ENCODE results near the gene KCP. TPM values are rescaled to one million over a fixed set of nuclear protein-coding genes. Genes with fewer than 3 reads are reported as not detected.

KCP gene
- total and polyA plus RNA-seq, 3 experiments from 2014 or later, result 0.84 to 1.1 TPM; not detected in 1

DNA sequence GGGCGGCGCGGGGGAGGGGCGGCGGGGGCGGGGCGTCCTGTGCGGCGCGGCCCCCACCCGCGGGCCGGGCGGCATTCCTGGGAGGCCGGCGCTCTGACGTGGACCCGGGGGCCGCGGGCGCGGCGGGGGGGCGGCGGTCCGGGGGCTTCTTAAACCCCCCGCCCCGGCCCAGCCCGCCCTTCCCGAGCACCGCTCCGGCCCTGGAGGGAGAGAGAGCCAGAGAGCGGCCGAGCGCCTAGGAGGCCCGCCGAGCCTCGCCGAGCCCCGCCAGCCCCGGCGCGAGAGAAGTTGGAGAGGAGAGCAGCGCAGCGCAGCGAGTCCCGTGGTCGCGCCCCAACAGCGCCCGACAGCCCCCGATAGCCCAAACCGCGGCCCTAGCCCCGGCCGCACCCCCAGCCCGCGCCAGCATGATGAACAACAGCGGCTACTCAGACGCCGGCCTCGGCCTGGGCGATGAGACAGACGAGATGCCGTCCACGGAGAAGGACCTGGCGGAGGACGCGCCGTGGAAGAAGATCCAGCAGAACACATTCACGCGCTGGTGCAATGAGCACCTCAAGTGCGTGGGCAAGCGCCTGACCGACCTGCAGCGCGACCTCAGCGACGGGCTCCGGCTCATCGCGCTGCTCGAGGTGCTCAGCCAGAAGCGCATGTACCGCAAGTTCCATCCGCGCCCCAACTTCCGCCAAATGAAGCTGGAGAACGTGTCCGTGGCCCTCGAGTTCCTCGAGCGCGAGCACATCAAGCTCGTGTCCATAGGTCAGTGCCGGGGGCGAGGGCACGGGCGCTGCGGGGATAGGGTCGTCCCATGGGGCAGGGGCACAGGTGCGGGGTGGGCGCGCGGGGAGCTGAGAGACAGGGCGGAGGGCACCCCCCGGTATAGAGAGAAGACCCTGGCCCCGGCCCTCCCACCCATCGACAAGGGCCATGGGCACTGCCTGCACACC lies 80.0 kb downstream of the KCP start, which contains the start of gene FLNC:
FLNC (plus strand) TSS at position 176 of the 947 bp plus-strand sequence; CDS start at position 408, 232 bp downstream.
- CTCF ChIA-PET, result no interaction called here

GRCh38 chr7:128829391-128830166 lies 80.9 kb downstream of the KCP start:
- H3K4me1 ChIP-seq (ENCODE audit: insufficient read depth, low read length), result peaks cover 7% of the 10 kb centered on the region
- H3K27me3 ChIP-seq (ENCODE audit: insufficient read depth, low read length, poor library complexity, severe bottlenecking), result peaks cover 15% of the 10 kb centered on the region
- H3K4me3 ChIP-seq (ENCODE audit: low read length), result no peak overlapping the region
- ChIA-PET CTCF (no interaction called here), POLR2A (no interaction called here)
- Mint-ChIP-seq H3K4me3 (peak overlapping the region in 5 of 7 donors; percentile 48 to 70 (median 61)), H3K27ac (no peak overlapping the region), H3K4me1 (peaks cover 6 to 21% (median 12%) of the 10 kb centered on the region in 3 donors), H3K27me3 (peaks cover 34 to 45% of the 10 kb centered on the region in 2 donors), H3K36me3 (no peaks in the 10 kb centered on the region), H3K9me3 (no peaks in the 10 kb centered on the region)
- no peak for DNase-seq
- no peak overlapping the region for H3K27ac ChIP-seq (ENCODE audit: low read depth, low read length)
- H3K9me3 ChIP-seq (ENCODE audit: low read length), result no peaks in the 10 kb centered on the region
- H3K36me3 ChIP-seq (ENCODE audit: insufficient read depth, low read length), result no peaks in the 10 kb centered on the region

More for the DNA sequence above, 80.0 kb downstream of the KCP start, which contains the start of gene FLNC:
- Mint-ChIP-seq H3K9me3 (no peaks in the 10 kb centered on the region), H3K4me1 (peaks cover 6 to 21% (median 12%) of the 10 kb centered on the region in 3 donors), H3K4me3 (peak within 1 kb of the TSS; percentile 38 to 87 (median 74)), H3K27me3 (peaks cover 31 to 45% of the 10 kb centered on the region in 2 donors), H3K36me3 (no peaks in the 10 kb centered on the region), H3K27ac (peak within 1 kb of the TSS in 2 of 8 donors; percentile 29 to 43)
- peak in 2 of 5 donors; percentile 9 to 28 for DNase-seq
- H3K27ac ChIP-seq (ENCODE audit: low read depth, low read length), result peak within 1 kb of the TSS; percentile 74
- H3K4me3 ChIP-seq (ENCODE audit: low read length), result peak within 1 kb of the TSS; percentile 47
- peaks cover 7% of the 10 kb centered on the region for H3K4me1 ChIP-seq (ENCODE audit: insufficient read depth, low read length)
- H3K27me3 ChIP-seq (ENCODE audit: insufficient read depth, low read length, poor library complexity, severe bottlenecking), result peaks cover 15% of the 10 kb centered on the region
- H3K9me3 ChIP-seq (ENCODE audit: low read length), result no peaks in the 10 kb centered on the region
- POLR2A ChIA-PET, result interaction anchor here (0.8 kb wide), 1 partner anchor 39 kb away, joined by 4 read pairs; no protein-coding TSS in a partner anchor
- H3K36me3 ChIP-seq (ENCODE audit: insufficient read depth, low read length), result no peaks in the 10 kb centered on the region

GRCh38 chr7:128827971-128828711 lies 82.4 kb downstream of the KCP start:
- no peaks in the 10 kb centered on the region for H3K9me3 Mint-ChIP-seq
- no peaks in the 10 kb centered on the region for H3K36me3 Mint-ChIP-seq
- no peak overlapping the region for H3K27ac Mint-ChIP-seq
- peaks cover 6 to 21% (median 12%) of the 10 kb centered on the region in 3 donors for H3K4me1 Mint-ChIP-seq
- H3K27me3 Mint-ChIP-seq, result peaks cover 34 to 45% of the 10 kb centered on the region in 2 donors
- ChIA-PET POLR2A (no interaction called here), CTCF (no interaction called here)
- peak overlapping the region in 2 of 7 donors; percentile 45 to 69 for H3K4me3 Mint-ChIP-seq
- peaks cover 15% of the 10 kb centered on the region for H3K27me3 ChIP-seq (ENCODE audit: insufficient read depth, low read length, poor library complexity, severe bottlenecking)
- H3K9me3 ChIP-seq (ENCODE audit: low read length), result no peaks in the 10 kb centered on the region
- H3K27ac ChIP-seq (ENCODE audit: low read depth, low read length), result peak overlapping the region; percentile 24
- no peak for DNase-seq
- H3K4me1 ChIP-seq (ENCODE audit: insufficient read depth, low read length), result peaks cover 7% of the 10 kb centered on the region
- H3K4me3 ChIP-seq (ENCODE audit: low read length), result no peak overlapping the region
- no peaks in the 10 kb centered on the region for H3K36me3 ChIP-seq (ENCODE audit: insufficient read depth, low read length)

- Histone ChIP-seq H3K9me3 (ENCODE audit: low read length) (no peaks in the 10 kb centered on the region), H3K27me3 (ENCODE audit: insufficient read depth, low read length, poor library complexity, severe bottlenecking) (peaks cover 15% of the 10 kb centered on the region), H3K4me3 (ENCODE audit: low read length) (no peak overlapping the region), H3K27ac (ENCODE audit: low read depth, low read length) (no peak overlapping the region), H3K4me1 (ENCODE audit: insufficient read depth, low read length) (peaks cover 7% of the 10 kb centered on the region), H3K36me3 (ENCODE audit: insufficient read depth, low read length) (no peaks in the 10 kb centered on the region)
- CTCF ChIA-PET, result no interaction called here
- POLR2A ChIA-PET, result no interaction called here
- peaks cover 34 to 45% of the 10 kb centered on the region in 2 donors for H3K27me3 Mint-ChIP-seq
- no peak overlapping the region for H3K4me3 Mint-ChIP-seq
- DNase-seq, result no peak
- peaks cover 0 to under 1% (median 0%) of the 10 kb centered on the region in 3 donors for H3K36me3 Mint-ChIP-seq
- H3K27ac Mint-ChIP-seq, result no peak overlapping the region
- H3K9me3 Mint-ChIP-seq, result no peaks in the 10 kb centered on the region
- peaks cover 6 to 21% (median 12%) of the 10 kb centered on the region in 3 donors for H3K4me1 Mint-ChIP-seq
Observed at GRCh38 chr7:128827248-128827958, 83.1 kb downstream of the KCP start.

- peaks cover 0 to 2% (median 0%) of the 10 kb centered on the region in 3 donors for H3K36me3 Mint-ChIP-seq
- no peak for DNase-seq
- POLR2A ChIA-PET, result no interaction called here
- peaks cover 6 to 21% (median 12%) of the 10 kb centered on the region in 3 donors for H3K4me1 Mint-ChIP-seq
- H3K9me3 Mint-ChIP-seq, result no peaks in the 10 kb centered on the region
- peak overlapping the region in 1 of 8 donors; percentile 83 for H3K27ac Mint-ChIP-seq
- Histone ChIP-seq H3K9me3 (ENCODE audit: low read length) (no peaks in the 10 kb centered on the region), H3K4me3 (ENCODE audit: low read length) (no peak overlapping the region), H3K27ac (ENCODE audit: low read depth, low read length) (no peak overlapping the region), H3K36me3 (ENCODE audit: insufficient read depth, low read length) (no peaks in the 10 kb centered on the region), H3K4me1 (ENCODE audit: insufficient read depth, low read length) (peaks cover 7% of the 10 kb centered on the region), H3K27me3 (ENCODE audit: insufficient read depth, low read length, poor library complexity, severe bottlenecking) (peaks cover 15% of the 10 kb centered on the region)
- CTCF ChIA-PET, result no interaction called here
- no peak overlapping the region for H3K4me3 Mint-ChIP-seq
- H3K27me3 Mint-ChIP-seq, result peaks cover 36 to 41% of the 10 kb centered on the region in 2 donors
Observed at GRCh38 chr7:128826916-128827247, 83.6 kb downstream of the KCP start.

Other genes starting within 250 kb of the KCP start
- under 1 TPM; 0.22 to 0.61 TPM for gene GARIN1A, start 238.4 kb downstream of the KCP start, total RNA-seq
- gene GARIN1A, start 238.4 kb downstream of the KCP start, polyA plus RNA-seq, result 0.37 TPM
- gene CALU, start 171.3 kb downstream of the KCP start, total RNA-seq, result 10 to 100 TPM; 51.4 to 52.0 TPM
- gene CALU, start 171.3 kb downstream of the KCP start, polyA plus RNA-seq, result 28.8 TPM
- gene OPN1SW, start 134.9 kb downstream of the KCP start, total RNA-seq, result not detected
- gene OPN1SW, start 134.9 kb downstream of the KCP start, polyA plus RNA-seq, result not detected
- 1 to 10 TPM; 8.7 to 9.0 TPM for gene CCDC136, start 118.7 kb downstream of the KCP start, total RNA-seq
- gene CCDC136, start 118.7 kb downstream of the KCP start, polyA plus RNA-seq, result 2.6 TPM
- gene FLNC, start 80.3 kb downstream of the KCP start, total RNA-seq, result not detected
- not detected for gene FLNC, start 80.3 kb downstream of the KCP start, polyA plus RNA-seq
- 100 to 1,000 TPM; 145 to 147 TPM for gene ATP6V1F, start 47.9 kb downstream of the KCP start, total RNA-seq
- gene ATP6V1F, start 47.9 kb downstream of the KCP start, polyA plus RNA-seq, result 295 TPM
- 1 to 10 TPM; 7.1 to 7.8 TPM for gene IRF5, start 27.2 kb upstream of the KCP start, total RNA-seq
- 15.2 TPM for gene IRF5, start 27.2 kb upstream of the KCP start, polyA plus RNA-seq
- 10 to 100 TPM; 80.5 to 82.1 TPM for gene TNPO3, start 144.4 kb upstream of the KCP start, total RNA-seq
- 43.1 TPM for gene TNPO3, start 144.4 kb upstream of the KCP start, polyA plus RNA-seq
- 10 to 100 TPM; 23.2 to 23.6 TPM for gene TSPAN33, start 234.0 kb upstream of the KCP start, total RNA-seq
- gene TSPAN33, start 234.0 kb upstream of the KCP start, polyA plus RNA-seq, result 11.6 TPM

Measured in CD8-positive, alpha-beta memory T cell (primary cell).